HepG2 (cell line): ENCODE measurements around the gene TAF5. TPM values are rescaled to one million over a fixed set of nuclear protein-coding genes. Genes with fewer than 3 reads are reported as not detected.
A peak's percentile ranks its signal among the peaks of the same experiment; 100 is the strongest.

Source experiments
- BRCA1 ChIP-seq: sonication (generic); formaldehyde crosslinking; IDR thresholded peaks from 2 replicates; pipeline ENCODE4 v1.4.0; 2020; ENCODE audit warnings: missing genetic modification reagents
- DPF2 ChIP-seq: sonication (generic); formaldehyde crosslinking; IDR thresholded peaks from 2 replicates; pipeline ENCODE4 v1.4.0; 2020; ENCODE audit warnings: mild to moderate bottlenecking, low read depth, missing genetic modification reagents, borderline replicate concordance
- KAT7 ChIP-seq: IDR thresholded peaks from 2 replicates; pipeline ENCODE4 v1.6.1; 2018; ENCODE audit warnings: borderline replicate concordance, missing compliant biosample characterization
- MTF2 ChIP-seq: sonication (generic); formaldehyde crosslinking; IDR thresholded peaks from 2 replicates; pipeline ENCODE4 v1.5.0; 2020; ENCODE audit warnings: missing genetic modification reagents, borderline replicate concordance
- PAWR ChIP-seq: sonication (generic); formaldehyde crosslinking; IDR thresholded peaks from 2 replicates; pipeline ENCODE4 v1.4.0; 2020; ENCODE audit warnings: missing genetic modification reagents, mild to moderate bottlenecking, borderline replicate concordance
- SUZ12 ChIP-seq: fragments of 150-350 bp; IDR thresholded peaks from 2 replicates; pipeline ENCODE4 v1.6.1; 2014; ENCODE audit warnings: low read depth, low read length
- ZNF251 ChIP-seq: sonication (generic); formaldehyde crosslinking; IDR thresholded peaks from 2 replicates; pipeline ENCODE4 v1.9.0; 2021; ENCODE audit warnings: mild to moderate bottlenecking, missing genetic modification reagents
- ZNF546 ChIP-seq: sonication (generic); formaldehyde crosslinking; conservative IDR thresholded peaks from 2 replicates; pipeline ENCODE4 v1.8.1; 2023; ENCODE audit warnings: mild to moderate bottlenecking, missing genetic modification reagents
- ZNF839 ChIP-seq: sonication (generic); formaldehyde crosslinking; IDR thresholded peaks from 2 replicates; pipeline ENCODE4 v1.4.0; 2020; ENCODE audit warnings: missing genetic modification reagents, mild to moderate bottlenecking, borderline replicate concordance
- polyA plus RNA-seq, 8 experiments: library from polyadenylated mRNA; depleted of rRNA in 3 of 8; stranded (reverse) in 7 of 8; unstranded in 1 of 8; fragments of >200 nt; fragmentation: Illumina TruSeq in 4 of 8; extraction: Trizol in 4 of 8; gene quantifications; 2 replicates each; pipeline versions ENCODE4 v1.2.1 to v1.2.3, GENCODE V29; 2011 to 2016; ENCODE audit warnings: low read depth in 4 of 8, missing spikeins in 1 of 8, mixed read lengths in 1 of 8; ENCODE audit not compliant: insufficient read depth in 1 of 8
- total RNA-seq, 5 experiments: library from RNA; depleted of rRNA; stranded (reverse); fragments of >200 nt; fragmentation: Illumina TruSeq; extraction: Trizol; gene quantifications; 2 replicates each; pipeline ENCODE4 v1.2.3, GENCODE V29; 2016; ENCODE audit warnings: low read depth in 1 of 5
- TF ChIP-seq, protein P1 (sequence below): sonication (generic); formaldehyde crosslinking; IDR thresholded peaks from 2 replicates; pipeline ENCODE4 v1.4.0; 2020; ENCODE audit warnings: missing genetic modification reagents
- TF ChIP-seq, protein P2 (sequence below): sonication (generic); formaldehyde crosslinking; IDR thresholded peaks from 2 replicates; pipeline ENCODE4 v1.8.1; 2023; ENCODE audit warnings: mild to moderate bottlenecking, missing genetic modification reagents
- TF ChIP-seq, protein P3 (sequence below): IDR thresholded peaks from 2 replicates; pipeline ENCODE4 v1.6.1; 2018; ENCODE audit warnings: missing genetic modification reagents, mild to moderate bottlenecking, missing compliant biosample characterization
- TF ChIP-seq, protein P4 (sequence below): sonication (generic); formaldehyde crosslinking; IDR thresholded peaks from 2 replicates; pipeline ENCODE4 v1.5.1; 2020; ENCODE audit warnings: missing genetic modification reagents, mild to moderate bottlenecking, borderline replicate concordance
- TF ChIP-seq, protein P5 (sequence below): sonication (generic); formaldehyde crosslinking; IDR thresholded peaks from 2 replicates; pipeline ENCODE4 v1.4.0; 2020; ENCODE audit warnings: mild to moderate bottlenecking, missing genetic modification reagents

Gene TAF5
- total and polyA plus RNA-seq, 2 of the 13 experiments (the other 11 are each of a cell fraction or from before 2014, with no cell fraction given) = 3.8 to 8.7 TPM

DNA sequence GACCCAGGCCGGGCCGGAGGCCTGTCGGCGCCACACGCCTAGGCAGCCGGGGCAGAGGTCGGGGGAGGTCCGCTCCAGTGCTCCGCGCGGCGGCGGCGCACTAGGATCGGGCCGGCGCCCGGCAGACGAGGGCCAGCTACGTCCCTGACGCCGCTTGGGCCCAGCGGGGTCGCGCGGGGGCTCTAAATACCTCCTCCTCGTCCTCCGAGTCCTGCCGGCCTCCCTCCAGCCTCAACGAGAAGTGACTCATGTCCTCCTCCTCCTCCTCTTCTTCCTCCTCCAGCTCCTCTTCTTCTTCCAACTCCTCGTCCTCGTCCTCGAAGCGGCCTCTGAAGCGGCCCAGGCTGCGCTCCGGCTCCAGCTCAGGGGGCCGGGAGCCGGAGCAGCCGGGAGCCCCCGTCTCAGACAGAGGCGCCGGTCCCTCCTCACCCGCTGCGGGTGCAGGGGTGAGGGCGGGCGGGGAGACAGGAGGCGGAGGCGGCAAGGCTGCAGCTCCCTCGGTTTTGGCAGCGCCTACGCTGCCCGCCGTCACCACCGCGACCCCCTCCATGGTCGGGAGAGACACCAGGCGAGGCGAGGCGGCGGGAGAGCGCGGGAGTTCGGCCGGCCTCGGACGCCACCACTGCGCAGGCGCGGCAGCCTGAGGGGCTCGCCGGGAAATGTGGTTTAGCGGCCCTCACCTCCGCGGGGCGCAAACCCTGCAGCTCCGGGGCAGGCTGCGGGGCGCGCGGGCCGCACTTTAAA lies 17.1 kb upstream of the TAF5 start, which contains the start of gene PCGF6 (continued):
- TF ChIP-seq, protein P1, sequence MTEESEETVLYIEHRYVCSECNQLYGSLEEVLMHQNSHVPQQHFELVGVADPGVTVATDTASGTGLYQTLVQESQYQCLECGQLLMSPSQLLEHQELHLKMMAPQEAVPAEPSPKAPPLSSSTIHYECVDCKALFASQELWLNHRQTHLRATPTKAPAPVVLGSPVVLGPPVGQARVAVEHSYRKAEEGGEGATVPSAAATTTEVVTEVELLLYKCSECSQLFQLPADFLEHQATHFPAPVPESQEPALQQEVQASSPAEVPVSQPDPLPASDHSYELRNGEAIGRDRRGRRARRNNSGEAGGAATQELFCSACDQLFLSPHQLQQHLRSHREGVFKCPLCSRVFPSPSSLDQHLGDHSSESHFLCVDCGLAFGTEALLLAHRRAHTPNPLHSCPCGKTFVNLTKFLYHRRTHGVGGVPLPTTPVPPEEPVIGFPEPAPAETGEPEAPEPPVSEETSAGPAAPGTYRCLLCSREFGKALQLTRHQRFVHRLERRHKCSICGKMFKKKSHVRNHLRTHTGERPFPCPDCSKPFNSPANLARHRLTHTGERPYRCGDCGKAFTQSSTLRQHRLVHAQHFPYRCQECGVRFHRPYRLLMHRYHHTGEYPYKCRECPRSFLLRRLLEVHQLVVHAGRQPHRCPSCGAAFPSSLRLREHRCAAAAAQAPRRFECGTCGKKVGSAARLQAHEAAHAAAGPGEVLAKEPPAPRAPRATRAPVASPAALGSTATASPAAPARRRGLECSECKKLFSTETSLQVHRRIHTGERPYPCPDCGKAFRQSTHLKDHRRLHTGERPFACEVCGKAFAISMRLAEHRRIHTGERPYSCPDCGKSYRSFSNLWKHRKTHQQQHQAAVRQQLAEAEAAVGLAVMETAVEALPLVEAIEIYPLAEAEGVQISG = peak; percentile 73
- TF ChIP-seq SUZ12 (peak; percentile 31; the same call in 1 of the 2 replicates), ZNF251 (CRISPR knock-in tag) (no peak), MTF2 (CRISPR knock-in tag) (no peak; the same call in 1 of the 2 replicates), ZNF839 (CRISPR knock-in tag) (no peak), KAT7 (CRISPR knock-in tag) (peak; percentile 83), DPF2 (CRISPR knock-in tag) (no peak), PAWR (CRISPR knock-in tag) (0 out of 2 replicates have a peak, but pooled peaks have one; percentile 17), BRCA1 (CRISPR knock-in tag) (no peak), ZNF546 (CRISPR knock-in tag) (peak; percentile 43; the same call in 1 of the 2 replicates)
- TF ChIP-seq, protein P2, sequence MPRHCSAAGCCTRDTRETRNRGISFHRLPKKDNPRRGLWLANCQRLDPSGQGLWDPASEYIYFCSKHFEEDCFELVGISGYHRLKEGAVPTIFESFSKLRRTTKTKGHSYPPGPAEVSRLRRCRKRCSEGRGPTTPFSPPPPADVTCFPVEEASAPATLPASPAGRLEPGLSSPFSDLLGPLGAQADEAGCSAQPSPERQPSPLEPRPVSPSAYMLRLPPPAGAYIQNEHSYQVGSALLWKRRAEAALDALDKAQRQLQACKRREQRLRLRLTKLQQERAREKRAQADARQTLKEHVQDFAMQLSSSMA = no peak
- TF ChIP-seq, protein P3, sequence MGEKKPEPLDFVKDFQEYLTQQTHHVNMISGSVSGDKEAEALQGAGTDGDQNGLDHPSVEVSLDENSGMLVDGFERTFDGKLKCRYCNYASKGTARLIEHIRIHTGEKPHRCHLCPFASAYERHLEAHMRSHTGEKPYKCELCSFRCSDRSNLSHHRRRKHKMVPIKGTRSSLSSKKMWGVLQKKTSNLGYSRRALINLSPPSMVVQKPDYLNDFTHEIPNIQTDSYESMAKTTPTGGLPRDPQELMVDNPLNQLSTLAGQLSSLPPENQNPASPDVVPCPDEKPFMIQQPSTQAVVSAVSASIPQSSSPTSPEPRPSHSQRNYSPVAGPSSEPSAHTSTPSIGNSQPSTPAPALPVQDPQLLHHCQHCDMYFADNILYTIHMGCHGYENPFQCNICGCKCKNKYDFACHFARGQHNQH = peak; percentile 69; the same call in 1 of the 2 replicates
- TF ChIP-seq, protein P4, sequence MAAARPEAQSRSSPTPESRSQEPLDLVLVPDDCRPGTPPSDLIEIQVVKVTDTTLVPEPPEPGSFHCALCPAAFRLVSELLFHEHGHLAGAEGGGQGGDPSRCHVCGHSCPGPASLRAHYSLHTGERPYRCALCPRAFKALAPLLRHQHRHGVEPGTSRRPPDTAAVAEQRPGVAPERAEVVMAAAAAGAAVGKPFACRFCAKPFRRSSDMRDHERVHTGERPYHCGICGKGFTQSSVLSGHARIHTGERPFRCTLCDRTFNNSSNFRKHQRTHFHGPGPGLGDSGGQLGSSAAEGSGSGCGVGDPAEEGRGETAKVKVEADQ (CRISPR knock-in tag) = peak; percentile 46; the same call in 1 of the 2 replicates
- TF ChIP-seq, protein P5, sequence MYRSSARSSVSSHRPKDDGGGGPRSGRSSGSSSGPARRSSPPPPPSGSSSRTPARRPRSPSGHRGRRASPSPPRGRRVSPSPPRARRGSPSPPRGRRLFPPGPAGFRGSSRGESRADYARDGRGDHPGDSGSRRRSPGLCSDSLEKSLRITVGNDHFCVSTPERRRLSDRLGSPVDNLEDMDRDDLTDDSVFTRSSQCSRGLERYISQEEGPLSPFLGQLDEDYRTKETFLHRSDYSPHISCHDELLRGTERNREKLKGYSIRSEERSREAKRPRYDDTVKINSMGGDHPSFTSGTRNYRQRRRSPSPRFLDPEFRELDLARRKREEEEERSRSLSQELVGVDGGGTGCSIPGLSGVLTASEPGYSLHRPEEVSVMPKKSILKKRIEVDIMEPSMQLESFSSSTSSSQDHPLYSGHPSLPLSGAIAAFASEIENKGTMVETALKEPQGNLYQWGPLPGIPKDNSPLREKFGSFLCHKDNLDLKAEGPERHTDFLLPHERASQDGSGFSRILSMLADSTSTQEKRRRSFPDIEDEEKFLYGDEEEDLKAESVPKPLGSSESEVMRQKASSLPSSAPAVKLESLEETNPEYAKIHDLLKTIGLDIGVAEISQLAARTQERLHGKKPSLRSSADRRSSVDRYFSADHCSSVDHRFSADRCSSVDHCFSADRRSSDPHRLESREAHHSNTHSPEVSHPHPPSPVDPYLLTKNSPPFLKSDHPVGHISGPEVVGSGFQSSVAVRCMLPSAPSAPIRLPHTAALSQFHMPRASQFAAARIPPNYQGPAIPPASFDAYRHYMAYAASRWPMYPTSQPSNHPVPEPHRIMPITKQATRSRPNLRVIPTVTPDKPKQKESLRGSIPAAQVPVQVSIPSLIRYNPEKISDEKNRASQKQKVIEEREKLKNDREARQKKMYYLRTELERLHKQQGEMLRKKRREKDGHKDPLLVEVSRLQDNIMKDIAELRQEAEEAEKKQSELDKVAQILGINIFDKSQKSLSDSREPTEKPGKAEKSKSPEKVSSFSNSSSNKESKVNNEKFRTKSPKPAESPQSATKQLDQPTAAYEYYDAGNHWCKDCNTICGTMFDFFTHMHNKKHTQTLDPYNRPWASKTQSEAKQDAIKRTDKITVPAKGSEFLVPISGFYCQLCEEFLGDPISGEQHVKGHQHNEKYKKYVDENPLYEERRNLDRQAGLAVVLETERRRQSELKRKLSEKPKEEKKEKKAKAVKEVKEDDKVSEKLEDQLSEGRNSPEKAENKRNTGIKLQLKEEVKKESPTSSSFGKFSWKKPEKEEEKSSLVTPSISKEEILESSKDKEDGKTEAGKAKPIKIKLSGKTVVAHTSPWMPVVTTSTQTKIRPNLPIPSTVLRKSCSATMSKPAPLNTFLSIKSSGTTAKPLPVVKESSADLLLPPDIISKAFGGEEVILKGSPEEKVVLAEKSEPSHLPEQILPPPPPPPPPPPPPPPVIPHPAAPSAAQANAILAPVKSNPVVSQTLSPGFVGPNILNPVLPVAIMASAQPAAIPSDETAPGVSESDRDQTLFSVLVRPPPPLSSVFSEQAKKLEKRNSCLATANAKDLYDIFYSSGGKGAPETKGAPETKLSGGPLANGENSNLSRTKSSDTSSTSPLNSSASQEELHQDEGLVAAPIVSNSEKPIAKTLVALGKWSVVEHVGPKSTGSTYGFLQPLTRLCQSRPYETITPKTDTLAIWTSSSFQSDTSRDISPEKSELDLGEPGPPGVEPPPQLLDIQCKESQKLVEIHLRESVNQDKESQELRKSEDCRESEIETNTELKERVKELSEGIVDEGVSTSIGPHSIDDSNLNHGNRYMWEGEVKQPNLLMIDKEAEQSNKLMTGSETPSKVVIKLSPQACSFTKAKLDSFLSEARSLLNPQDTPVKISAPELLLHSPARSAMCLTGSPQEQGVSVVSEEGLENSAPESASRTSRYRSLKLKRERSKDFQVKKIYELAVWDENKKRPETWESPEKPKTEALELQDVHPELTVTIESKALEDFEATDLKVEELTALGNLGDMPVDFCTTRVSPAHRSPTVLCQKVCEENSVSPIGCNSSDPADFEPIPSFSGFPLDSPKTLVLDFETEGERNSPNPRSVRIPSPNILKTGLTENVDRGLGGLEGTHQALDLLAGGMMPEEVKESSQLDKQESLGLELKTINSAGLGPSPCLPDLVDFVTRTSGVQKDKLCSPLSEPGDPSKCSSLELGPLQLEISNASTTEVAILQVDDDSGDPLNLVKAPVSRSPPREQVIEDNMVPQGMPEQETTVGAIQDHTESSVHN (CRISPR knock-in tag) = peak; percentile 55; the same call in 1 of the 2 replicates
